ENCODE measurements around the gene KLF7.

KLF7 gene

DNA sequence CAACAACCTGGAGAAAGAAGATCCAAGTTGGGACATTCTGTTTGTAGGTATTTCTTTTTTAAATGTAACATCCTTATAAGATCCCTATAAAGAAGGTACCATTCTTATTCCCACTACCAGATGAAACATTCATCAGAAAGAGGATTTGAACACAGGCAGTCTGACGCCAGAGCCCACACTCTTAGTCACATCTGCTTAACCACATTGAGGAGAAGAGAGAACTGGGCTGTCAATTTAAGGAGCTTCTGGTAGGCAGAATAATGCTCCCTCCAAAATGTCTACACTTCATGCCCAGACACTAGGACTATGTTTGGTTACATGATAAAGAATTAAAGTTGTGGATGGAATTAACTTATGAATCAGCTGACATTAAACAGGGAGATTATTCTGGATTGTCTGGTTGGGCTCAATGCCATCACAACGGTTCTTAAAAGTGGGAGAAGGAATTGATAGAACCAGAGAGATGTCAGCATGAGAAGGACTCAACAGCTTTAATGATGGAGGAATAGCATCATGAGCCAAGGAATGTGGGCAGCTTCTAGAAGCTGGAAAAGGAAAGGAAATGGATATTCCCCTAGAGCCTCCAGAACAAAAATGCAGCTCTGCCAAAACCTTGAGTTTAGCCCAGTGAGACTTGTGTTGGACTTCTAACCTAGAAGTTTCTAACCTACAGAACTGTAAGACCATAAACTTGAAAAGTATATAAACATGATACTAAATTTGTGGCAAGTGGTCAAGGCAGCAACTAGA, 82.2 kb downstream of the KLF7 start:
- ATAC-seq, result no peak
- no peaks in the 10 kb centered on the region for H3K9me3 Mint-ChIP-seq
- no peaks in the 10 kb centered on the region for H3K27me3 Mint-ChIP-seq
- H3K4me3 Mint-ChIP-seq, result no peak overlapping the region
- no peak for DNase-seq
- peaks cover 13% of the 10 kb centered on the region for H3K4me1 Mint-ChIP-seq
- H3K27ac Mint-ChIP-seq, result no peak overlapping the region

DNA sequence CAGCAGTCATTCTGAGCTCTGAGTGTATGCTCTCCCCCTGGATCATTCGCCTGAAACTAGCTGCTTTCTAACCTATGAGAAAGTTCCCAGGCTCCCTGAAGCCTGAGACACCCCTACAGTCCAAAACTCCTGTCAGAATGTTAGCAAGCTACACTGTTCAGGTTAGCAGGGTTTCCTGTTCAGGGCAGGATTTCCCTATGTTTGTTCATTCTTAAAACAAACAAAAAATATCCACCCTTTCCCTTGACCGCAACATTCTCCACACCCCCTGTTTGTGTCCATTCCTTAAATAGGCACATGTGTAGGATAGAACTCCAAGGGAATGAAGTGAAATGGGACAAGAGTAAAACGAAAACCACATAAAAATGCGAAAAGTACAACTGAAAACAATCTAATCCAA, 83.1 kb downstream of the KLF7 start:
- H3K4me3 Mint-ChIP-seq, result no peak overlapping the region
- ATAC-seq, result no peak
- H3K9me3 Mint-ChIP-seq, result no peaks in the 10 kb centered on the region
- DNase-seq, result no peak
- no peak overlapping the region for H3K27ac Mint-ChIP-seq
- H3K27me3 Mint-ChIP-seq, result no peaks in the 10 kb centered on the region
- H3K4me1 Mint-ChIP-seq, result peaks cover 7% of the 10 kb centered on the region

DNA sequence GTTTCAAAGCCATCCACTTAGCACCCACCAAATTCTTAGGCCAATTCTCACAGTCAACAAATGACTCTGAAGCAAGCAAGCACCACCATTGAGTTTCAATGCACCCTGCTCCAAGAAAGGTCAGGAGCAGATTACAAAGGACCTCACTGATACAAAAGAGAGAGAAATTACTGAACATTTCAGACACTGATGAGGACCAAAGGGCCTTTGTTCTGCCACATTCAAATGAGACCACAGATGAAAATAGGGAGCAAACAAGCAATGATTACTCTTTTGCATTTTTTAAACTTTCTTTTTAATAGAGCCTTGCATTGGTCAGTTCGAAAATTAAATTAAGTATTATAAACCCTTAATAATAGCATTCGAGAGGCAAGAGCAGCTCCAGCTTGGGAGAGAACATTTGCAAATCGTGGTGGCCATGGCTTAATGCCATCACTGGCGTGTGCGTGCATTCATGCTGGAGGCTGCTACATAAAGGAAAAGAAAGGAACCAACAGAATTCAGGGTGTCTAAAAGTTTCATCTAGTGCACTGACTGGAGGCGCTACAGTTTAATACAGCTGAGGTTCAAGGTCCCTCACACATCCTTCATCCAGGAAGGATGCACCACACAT, 87.5 kb downstream of the KLF7 start:
- DNase-seq, result no peak
- H3K27ac Mint-ChIP-seq, result no peak overlapping the region
- H3K9me3 Mint-ChIP-seq, result no peaks in the 10 kb centered on the region
- no peaks in the 10 kb centered on the region for H3K27me3 Mint-ChIP-seq
- peaks cover 33% of the 10 kb centered on the region for H3K4me1 Mint-ChIP-seq
- no peak overlapping the region for H3K4me3 Mint-ChIP-seq
- ATAC-seq, result no peak

DNA sequence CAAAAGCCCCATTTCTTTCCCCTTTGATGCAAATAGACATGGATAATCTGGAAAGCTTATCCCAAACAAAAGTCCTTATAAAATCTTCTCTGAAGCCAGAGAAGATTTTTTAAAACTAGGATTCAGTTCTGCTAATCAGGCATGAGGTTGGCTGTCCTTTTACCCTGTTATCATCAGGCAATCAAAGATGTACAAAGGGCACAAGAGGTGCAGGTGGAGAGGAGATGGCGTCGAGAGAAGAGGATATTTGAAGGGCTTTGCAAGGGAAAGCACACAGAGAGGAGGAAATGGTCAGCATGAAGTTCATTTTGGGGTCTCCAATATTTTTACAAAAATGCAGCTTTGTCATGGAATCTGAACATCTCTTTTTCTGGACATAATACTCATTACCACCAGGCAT, 88.5 kb downstream of the KLF7 start:
- H3K9me3 Mint-ChIP-seq, result no peaks in the 10 kb centered on the region

DNA sequence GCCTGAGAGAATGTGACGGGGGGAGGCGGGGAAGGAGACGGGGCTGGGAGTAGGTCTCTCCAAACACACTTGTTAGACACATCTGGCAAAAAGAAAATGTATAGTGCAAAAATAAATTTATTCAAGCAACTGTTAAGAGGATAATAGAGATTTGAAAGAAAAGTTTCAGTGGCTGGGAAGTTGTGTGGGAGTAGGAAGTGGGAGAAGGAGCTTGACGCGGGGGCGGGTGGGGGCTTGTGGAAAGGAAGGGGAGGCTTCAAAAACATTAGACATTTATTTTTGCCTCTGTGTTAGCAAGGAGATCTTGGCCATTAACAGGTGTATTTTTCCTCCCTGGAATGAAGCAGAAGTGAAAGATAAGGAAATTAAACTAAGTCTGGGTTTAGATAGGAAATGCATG, 90.3 kb downstream of the KLF7 start:
- Mint-ChIP-seq H3K4me3 (no peak overlapping the region), H3K27me3 (no peaks in the 10 kb centered on the region), H3K27ac (no peak overlapping the region), H3K9me3 (no peaks in the 10 kb centered on the region), H3K4me1 (peaks cover 43% of the 10 kb centered on the region)
- no peak for ATAC-seq
- DNase-seq, result no peak

More for the DNA sequence above, 88.5 kb downstream of the KLF7 start:
- Mint-ChIP-seq H3K27ac (no peak overlapping the region), H3K4me1 (peaks cover 41% of the 10 kb centered on the region), H3K4me3 (no peak overlapping the region), H3K27me3 (no peaks in the 10 kb centered on the region)
- DNase-seq (no peak), ATAC-seq (no peak)

DNA sequence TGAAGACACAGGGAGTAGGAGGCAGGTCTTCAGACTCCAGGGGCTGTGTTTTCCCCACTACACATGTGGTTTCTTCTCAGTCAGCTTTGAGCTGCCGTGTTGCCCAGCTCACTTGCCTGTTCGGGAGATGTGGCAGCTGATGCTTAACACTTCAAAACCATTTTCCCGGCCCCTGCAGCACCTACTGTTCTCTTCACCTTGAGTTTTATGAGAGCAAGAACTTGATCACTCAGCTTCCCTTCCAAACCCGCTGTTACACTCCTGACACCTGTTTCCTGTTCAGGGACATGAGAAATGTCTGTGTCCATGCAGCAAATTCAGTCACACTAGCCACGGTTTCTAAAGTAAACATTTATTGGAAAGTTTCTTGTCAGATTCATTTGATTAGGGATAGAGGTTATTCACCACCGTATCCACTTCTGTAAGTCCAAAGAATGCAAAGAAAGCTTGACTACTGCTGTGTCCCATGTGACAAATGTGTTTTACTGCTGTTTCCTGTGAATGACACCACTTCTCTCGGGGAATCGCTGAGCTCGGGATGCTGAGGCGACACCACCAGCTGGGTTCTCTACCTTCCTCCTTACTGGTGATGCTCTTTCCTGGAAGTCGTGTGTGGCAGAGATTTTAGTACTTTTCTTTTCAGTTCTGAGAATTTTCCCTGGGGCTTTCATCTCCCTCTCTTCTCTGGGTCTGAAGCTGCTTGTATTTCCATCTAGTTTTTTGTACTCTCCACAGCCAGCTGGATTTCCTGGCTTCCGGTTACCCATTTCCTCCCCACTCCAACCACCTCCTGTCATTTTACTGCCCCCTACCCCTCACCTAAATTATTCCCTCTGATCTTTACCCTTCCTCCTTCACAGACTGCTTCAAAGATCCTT, 91.7 kb downstream of the KLF7 start:
- ATAC-seq, result peak; percentile 84
- H3K9me3 Mint-ChIP-seq, result no peaks in the 10 kb centered on the region
- peak; percentile 10 to 45 for DNase-seq

DNA sequence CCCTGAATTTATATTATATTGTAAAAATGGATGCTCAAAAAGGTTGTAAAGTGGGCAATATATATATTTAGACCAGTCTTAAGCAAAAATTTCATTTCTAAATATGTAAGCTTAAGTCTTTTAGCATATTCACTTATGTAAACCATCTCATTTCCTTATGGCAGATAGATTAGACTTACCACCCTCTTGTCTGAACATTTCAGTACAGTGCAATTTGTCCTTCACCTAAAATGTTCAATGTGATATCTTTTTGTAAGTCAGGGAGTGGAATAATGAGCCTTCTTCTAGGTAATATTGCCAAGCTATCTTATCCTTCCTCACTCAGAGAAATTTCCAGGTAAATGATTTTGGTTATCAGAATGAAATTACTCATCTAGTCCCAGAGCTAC, 92.3 kb downstream of the KLF7 start:
- DNase-seq, result no peak
- Mint-ChIP-seq H3K4me1 (peaks cover 48% of the 10 kb centered on the region), H3K9me3 (no peaks in the 10 kb centered on the region), H3K27me3 (no peaks in the 10 kb centered on the region), H3K4me3 (peak overlapping the region; percentile 69 to 76), H3K27ac (peak overlapping the region; percentile 91 to 95)
- ATAC-seq, result peak; percentile 29

More for the DNA sequence above, 91.7 kb downstream of the KLF7 start:
- H3K4me3 Mint-ChIP-seq, result peak overlapping the region; percentile 69 to 76
- peaks cover 48% of the 10 kb centered on the region for H3K4me1 Mint-ChIP-seq
- H3K27me3 Mint-ChIP-seq, result no peaks in the 10 kb centered on the region
- peak overlapping the region; percentile 91 to 95 for H3K27ac Mint-ChIP-seq

DNA sequence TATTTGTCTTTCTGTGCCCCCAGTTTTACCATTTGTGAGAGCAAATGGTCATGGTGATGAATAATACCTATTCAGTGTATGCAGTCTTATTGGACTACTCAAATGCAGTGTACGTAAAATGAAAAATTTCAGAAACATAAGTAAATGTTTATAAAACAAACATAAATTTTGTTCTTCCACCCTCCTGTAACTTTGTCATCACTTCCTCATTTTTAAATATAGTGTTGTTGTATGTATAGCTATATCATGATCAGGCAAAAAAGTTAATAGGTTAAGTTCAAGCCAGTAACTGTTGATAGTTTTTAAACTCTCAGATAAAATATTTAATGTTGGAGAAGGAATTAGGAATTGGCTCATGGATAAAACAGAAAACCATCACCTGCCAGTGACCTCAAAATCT, 93.2 kb downstream of the KLF7 start:
- no peak for ATAC-seq
- DNase-seq, result no peak
- H3K27me3 Mint-ChIP-seq, result no peaks in the 10 kb centered on the region
- no peak overlapping the region for H3K27ac Mint-ChIP-seq
- H3K9me3 Mint-ChIP-seq, result no peaks in the 10 kb centered on the region
- peaks cover 55% of the 10 kb centered on the region for H3K4me1 Mint-ChIP-seq
- no peak overlapping the region for H3K4me3 Mint-ChIP-seq

DNA sequence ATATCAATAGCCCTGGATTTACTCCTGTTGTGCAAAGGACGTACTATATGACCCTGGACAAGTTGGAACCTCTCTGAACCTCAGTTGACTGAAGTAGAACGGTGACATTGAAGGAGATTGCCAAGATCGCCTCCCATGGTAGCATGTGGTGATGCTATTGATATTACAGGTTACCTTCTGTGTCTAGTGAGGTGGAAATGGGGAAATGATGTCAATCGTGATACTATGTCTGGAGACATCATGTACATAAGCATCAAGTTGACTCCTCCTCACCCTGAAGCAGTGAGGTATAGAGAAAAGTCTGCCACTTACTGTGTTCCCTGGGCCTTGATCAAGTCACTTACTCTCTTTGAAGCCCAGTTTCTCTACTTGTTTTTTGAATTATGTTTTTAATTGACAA, 93.9 kb downstream of the KLF7 start:
- H3K4me1 Mint-ChIP-seq, result peaks cover 63% of the 10 kb centered on the region
- no peak for DNase-seq
- H3K27me3 Mint-ChIP-seq, result no peaks in the 10 kb centered on the region
- ATAC-seq, result no peak
- H3K9me3 Mint-ChIP-seq, result no peaks in the 10 kb centered on the region
- no peak overlapping the region for H3K27ac Mint-ChIP-seq
- no peak overlapping the region for H3K4me3 Mint-ChIP-seq

DNA sequence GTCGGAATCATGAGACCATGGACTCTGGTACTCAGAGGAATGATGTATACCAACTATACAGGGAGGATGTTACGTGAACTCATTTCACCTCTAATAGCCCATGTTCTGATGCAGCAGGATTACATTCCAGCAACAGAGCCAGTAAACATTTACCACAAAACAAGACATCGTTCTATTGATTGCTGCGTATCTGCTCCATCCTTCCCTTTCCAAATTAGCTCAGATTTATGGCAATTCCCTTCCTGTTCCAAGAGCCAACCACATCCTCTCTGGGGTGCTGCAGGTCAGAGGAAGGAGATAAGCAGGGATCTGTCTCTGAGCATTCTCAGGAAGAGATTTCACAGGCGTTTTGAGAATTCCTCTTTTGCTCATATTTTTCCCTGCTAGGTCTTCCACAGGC, 98.3 kb downstream of the KLF7 start:
- no peak for DNase-seq
- Mint-ChIP-seq H3K9me3 (no peaks in the 10 kb centered on the region), H3K27me3 (no peaks in the 10 kb centered on the region), H3K4me1 (peaks cover 30% of the 10 kb centered on the region), H3K4me3 (no peak overlapping the region), H3K27ac (no peak overlapping the region)
- ATAC-seq, result no peak

DNA sequence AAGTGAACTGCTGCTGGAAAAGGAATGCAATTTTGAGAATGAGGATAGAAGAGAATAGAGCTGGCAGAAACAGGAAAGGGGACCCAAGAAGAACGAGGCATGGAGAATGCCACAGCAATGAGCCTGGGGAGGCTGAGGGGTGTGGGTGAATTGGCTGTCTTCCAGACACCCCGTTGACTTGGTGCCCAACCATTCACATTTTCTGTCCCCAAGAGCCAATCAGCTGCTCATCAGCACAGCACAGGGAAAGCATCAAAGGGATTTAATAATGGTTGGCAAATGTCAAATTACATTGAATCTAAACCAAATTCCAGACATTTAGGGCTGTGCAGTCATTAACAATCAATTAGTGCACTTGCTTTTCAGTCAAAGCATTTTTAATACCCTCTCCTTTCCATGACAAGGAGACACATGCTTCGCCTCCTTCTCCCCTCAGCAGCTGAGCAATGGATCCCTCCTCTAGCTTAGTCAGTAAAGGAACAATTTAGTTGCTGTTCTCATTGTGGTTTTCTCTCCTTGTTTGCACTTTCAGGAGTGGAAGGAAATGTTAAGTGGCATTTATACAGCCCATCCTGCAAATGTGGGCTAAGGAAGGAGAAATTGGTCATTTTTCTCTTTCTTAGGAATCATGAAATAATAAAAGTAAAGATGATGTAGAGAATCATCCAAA, 98.8 kb downstream of the KLF7 start:
- Mint-ChIP-seq H3K9me3 (no peaks in the 10 kb centered on the region), H3K4me1 (peaks cover 25% of the 10 kb centered on the region), H3K27ac (no peak overlapping the region), H3K27me3 (no peaks in the 10 kb centered on the region), H3K4me3 (no peak overlapping the region)
- ATAC-seq (no peak), DNase-seq (no peak)

DNA sequence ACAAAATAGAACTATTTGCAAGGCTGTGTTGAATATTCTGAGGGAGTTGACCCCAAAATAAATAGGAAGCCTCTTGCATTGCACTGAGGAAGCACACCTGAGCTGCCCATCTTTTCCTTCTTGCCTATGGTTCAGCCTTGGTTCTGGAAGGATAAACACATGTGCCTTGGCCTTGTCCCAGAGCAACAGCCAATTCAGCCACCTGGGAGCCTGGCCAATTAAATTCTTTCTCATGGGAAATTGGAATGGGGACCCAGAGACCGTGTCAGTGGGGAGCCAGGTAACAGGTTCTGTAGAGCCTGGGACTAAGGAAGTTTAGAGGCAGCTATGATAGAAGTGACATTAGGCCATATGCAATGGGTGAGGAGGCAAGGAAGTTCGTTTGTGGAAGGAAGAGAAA, 99.6 kb downstream of the KLF7 start:
- no peaks in the 10 kb centered on the region for H3K9me3 Mint-ChIP-seq
- H3K4me1 Mint-ChIP-seq, result peaks cover 25% of the 10 kb centered on the region
- no peak overlapping the region for H3K4me3 Mint-ChIP-seq
- no peak overlapping the region for H3K27ac Mint-ChIP-seq
- H3K27me3 Mint-ChIP-seq, result no peaks in the 10 kb centered on the region
- DNase-seq (no peak), ATAC-seq (no peak)

DNA sequence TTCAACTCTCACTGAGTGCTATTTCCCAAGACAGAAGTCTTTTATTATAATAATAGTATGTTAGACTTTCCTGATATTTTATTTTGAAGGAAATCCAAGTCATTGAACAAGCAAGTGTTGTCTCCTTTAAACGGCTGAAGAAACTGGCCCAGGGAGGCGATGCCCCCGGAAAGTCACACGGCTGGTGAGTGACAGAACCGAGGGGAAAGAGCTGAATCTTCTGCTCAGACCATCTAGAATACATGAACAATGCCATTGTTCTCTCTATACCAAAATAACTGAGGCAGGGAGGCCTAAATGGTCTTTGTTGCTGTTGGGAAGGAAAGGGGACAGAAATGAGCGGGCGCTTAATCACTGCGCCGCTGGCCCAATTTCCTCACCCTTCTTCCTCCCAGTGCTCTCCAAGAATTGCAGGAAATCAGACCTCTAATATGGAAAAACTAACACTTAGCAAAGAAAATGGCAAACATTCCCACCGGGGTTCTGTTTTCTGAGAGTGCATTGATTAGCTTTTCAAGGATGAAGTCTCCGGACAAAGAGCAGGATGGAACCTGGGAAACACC, 101.5 kb downstream of the KLF7 start:
- no peaks in the 10 kb centered on the region for H3K9me3 Mint-ChIP-seq

DNA sequence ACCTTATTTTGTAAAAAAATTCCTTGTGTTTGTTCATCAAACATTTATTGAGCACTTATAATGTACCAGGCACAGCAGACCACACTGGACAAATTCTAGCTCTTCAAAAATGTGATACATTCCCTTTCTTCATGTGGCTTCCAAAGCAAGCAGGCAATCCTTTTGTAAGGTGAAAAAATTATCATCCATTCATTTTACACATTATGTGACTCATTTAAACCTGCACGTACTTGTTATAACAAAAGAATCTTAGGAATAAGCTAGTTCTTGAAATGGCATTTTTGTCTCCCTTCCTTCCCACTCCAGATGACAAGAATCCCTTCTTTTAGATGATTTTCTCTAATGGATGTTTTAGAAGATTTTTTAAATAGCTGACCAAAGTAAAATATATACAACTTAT, 104.6 kb downstream of the KLF7 start:
- H3K9me3 Mint-ChIP-seq, result no peaks in the 10 kb centered on the region
- H3K27me3 Mint-ChIP-seq, result peaks cover 7% of the 10 kb centered on the region
- DNase-seq, result no peak
- H3K4me1 Mint-ChIP-seq, result no peaks in the 10 kb centered on the region
- H3K4me3 Mint-ChIP-seq, result no peak overlapping the region
- H3K27ac Mint-ChIP-seq, result no peak overlapping the region
- ATAC-seq, result no peak

More for the DNA sequence above, 101.5 kb downstream of the KLF7 start:
- H3K4me1 Mint-ChIP-seq, result peaks cover 20% of the 10 kb centered on the region
- no peak overlapping the region for H3K4me3 Mint-ChIP-seq
- ATAC-seq (no peak), DNase-seq (no peak)
- H3K27me3 Mint-ChIP-seq, result no peaks in the 10 kb centered on the region
- H3K27ac Mint-ChIP-seq, result no peak overlapping the region

DNA sequence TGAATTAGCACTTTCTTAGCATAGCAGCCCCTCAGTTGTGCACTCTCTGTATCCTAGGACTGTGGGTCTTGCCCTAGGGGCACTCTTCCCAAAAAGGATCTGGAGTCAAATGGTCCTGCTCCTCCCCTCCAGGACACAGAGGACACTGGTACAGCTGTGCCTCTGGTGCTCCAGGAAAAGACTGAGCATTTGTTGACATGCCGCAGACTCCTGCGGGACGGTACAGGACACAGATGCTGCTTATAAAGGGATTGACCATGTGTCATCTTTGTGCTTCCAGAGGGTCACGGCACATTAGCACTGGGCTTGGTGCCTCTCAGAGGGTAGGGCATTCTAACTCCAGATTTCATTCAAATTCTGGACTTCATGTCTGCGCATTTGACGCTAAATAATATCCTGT, 110.5 kb downstream of the KLF7 start:
- no peak overlapping the region for H3K4me3 Mint-ChIP-seq
- H3K4me1 Mint-ChIP-seq, result no peaks in the 10 kb centered on the region
- H3K9me3 Mint-ChIP-seq, result peaks cover 0 to 9% of the 10 kb centered on the region in 2 donors
- DNase-seq (no peak), ATAC-seq (no peak)
- H3K27ac Mint-ChIP-seq, result no peak overlapping the region
- peaks cover 7% of the 10 kb centered on the region for H3K27me3 Mint-ChIP-seq
